Naive thymus-derived CD4-positive, alpha-beta T cell (primary cell): Measurements from ENCODE around the gene LCN1. TPM values are rescaled to one million over a fixed set of nuclear protein-coding genes. Genes with fewer than 3 reads are reported as not detected.
"Not testable (repeated sequence)": the region's sequence is repeated elsewhere in the genome, so short reads cannot be mapped to it uniquely, and the experiment has no call there.

Experiments used
- ATAC-seq: fragments of 150-1000 bp; cut with Tn5 transposase; 2 replicates; pipeline ENCODE4 v1.10.0; 2021; ENCODE audit warnings: mild to moderate bottlenecking, moderate library complexity
- CTCF ChIA-PET: fragments of 350-600 bp; sonication (Branson Sonifier 250); formaldehyde crosslinking; loops from one replicate; lab custom pipeline; 2021; ENCODE audit warnings: antibody characterized with exemption; lab: Charles Lee
- POLR2A ChIA-PET: fragments of 350-600 bp; sonication (Branson Sonifier 250); formaldehyde crosslinking; loops from one replicate; lab custom pipeline; 2021; ENCODE audit warnings: antibody characterized with exemption, inconsistent platforms; lab: Charles Lee
- DNase-seq, 9 donors: peaks; one replicate each; pipeline versions ENCODE4 v3.0.0 to v3.0.0-alpha.2; 2020 to 2022; ENCODE audit warnings: mixed read lengths in 1 of 9
- H3K27ac ChIP-seq: one replicate; pipeline ENCODE4 v1.7.0; 2013; ENCODE audit warnings: mild to moderate bottlenecking, low read depth, low read length, moderate library complexity
- H3K27me3 ChIP-seq, 2 donors: one replicate each; pipeline ENCODE4 v1.7.0; 2013; ENCODE audit warnings: low read length in 2 of 2, mild to moderate bottlenecking in 2 of 2, moderate library complexity in 2 of 2; ENCODE audit not compliant: control insufficient read depth in 2 of 2, insufficient read depth in 2 of 2
- H3K36me3 ChIP-seq, 3 experiments: 1 replicate in 2 of 3; 2 replicates in 1 of 3; pipeline ENCODE4 v1.7.0; 2013; ENCODE audit warnings: low read length in 3 of 3, mild to moderate bottlenecking in 3 of 3, moderate library complexity in 1 of 3; ENCODE audit not compliant: insufficient read depth in 3 of 3, control insufficient read depth in 2 of 3
- H3K4me1 ChIP-seq, 2 donors: one replicate each; pipeline ENCODE4 v1.7.0; 2013; ENCODE audit warnings: low read length in 2 of 2, mild to moderate bottlenecking in 2 of 2, moderate library complexity in 1 of 2; ENCODE audit not compliant: control insufficient read depth in 2 of 2, insufficient read depth in 2 of 2
- H3K4me3 ChIP-seq: 2 replicates; pipeline ENCODE4 v1.7.0; 2013; ENCODE audit warnings: mild to moderate bottlenecking, low read length
- H3K9me3 ChIP-seq, 3 experiments: 1 replicate in 2 of 3; 2 replicates in 1 of 3; pipeline ENCODE4 v1.7.0; 2013; ENCODE audit warnings: low read length in 3 of 3; ENCODE audit not compliant: control insufficient read depth in 2 of 3
- H3K27ac Mint-ChIP-seq, 9 donors: one replicate each; pipeline ENCODE4 v1.8.0; 2020 to 2022; ENCODE audit warnings: mixed read lengths in 9 of 9, mild to moderate bottlenecking in 8 of 9, moderate library complexity in 5 of 9, inconsistent platforms in 2 of 9
- H3K27me3 Mint-ChIP-seq, 5 donors: one replicate each; pipeline ENCODE4 v1.8.0; 2021 to 2022; ENCODE audit warnings: mixed read lengths in 5 of 5, mild to moderate bottlenecking in 1 of 5
- H3K36me3 Mint-ChIP-seq, 5 donors: one replicate each; pipeline ENCODE4 v1.8.0; 2020 to 2022; ENCODE audit warnings: mixed read lengths in 5 of 5, mild to moderate bottlenecking in 3 of 5, inconsistent platforms in 1 of 5
- H3K4me1 Mint-ChIP-seq, 7 donors: one replicate each; pipeline ENCODE4 v1.8.0; 2020 to 2022; ENCODE audit warnings: mixed read lengths in 7 of 7, mild to moderate bottlenecking in 3 of 7, inconsistent platforms in 1 of 7
- H3K4me3 Mint-ChIP-seq, 10 donors: one replicate each; pipeline ENCODE4 v1.8.0; 2020 to 2022; ENCODE audit warnings: mild to moderate bottlenecking in 10 of 10, mixed read lengths in 10 of 10, moderate library complexity in 6 of 10, inconsistent platforms in 2 of 10
- H3K9me3 Mint-ChIP-seq, 11 donors: one replicate each; pipeline ENCODE4 v1.8.0; 2020 to 2022; ENCODE audit warnings: mixed read lengths in 11 of 11, mild to moderate bottlenecking in 4 of 11, inconsistent platforms in 1 of 11, moderate library complexity in 1 of 11
- intact Hi-C, 2 donors: fragments of 100-400 bp; cut with micrococcal nuclease; formaldehyde crosslinking; loops; one replicate each; pipeline ENCODE4 v1.15.1; 2023
- polyA plus RNA-seq, 2 donors: library from polyadenylated mRNA; unstranded; fragments of 300-500 nt; fragmentation: Illumina TruSeq; gene quantifications; one replicate each; pipeline ENCODE4 v1.2.3, GENCODE V29; 2021
- total RNA-seq, 6 experiments: library from RNA in 5 of 6; stranded (reverse) in 5 of 6; gene quantifications; 1 replicate in 5 of 6; 2 replicates in 1 of 6; pipeline ENCODE4 v1.2.3 and lab custom pipeline; 2021 to 2026

Gene LCN1
- total and polyA plus RNA-seq, 7 experiments from 2014 or later, result not detected

DNA sequence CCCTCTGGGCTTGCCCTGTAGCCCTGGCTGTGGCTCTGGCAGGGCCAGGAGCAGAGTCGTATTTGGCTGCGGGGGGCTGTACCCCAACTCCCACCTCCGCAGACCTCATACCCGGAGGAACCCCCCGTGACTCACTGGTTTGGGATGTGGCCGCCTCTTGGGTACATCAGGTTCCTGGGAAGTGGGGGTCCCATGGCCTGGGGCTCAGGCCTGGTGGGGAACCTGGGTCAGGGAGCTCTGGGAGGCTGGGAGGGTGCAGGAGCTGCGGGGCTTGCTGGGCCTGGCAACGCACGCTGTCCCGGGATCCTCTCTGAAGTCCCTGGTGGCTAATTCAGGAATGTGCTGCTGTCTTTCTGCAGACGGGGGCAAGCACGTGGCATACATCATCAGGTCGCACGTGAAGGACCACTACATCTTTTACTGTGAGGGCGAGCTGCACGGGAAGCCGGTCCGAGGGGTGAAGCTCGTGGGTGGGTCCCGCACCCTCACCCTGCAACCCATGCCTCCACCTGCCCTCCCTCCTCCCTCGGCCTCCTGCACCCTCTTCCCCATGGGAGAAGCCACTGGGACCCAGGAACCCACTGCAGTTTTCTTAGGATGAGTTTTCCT, 2.4 kb downstream of the LCN1 start:
- no peak overlapping the region for H3K4me3 ChIP-seq
- no peaks in the 10 kb centered on the region for H3K9me3 Mint-ChIP-seq
- no peaks in the 10 kb centered on the region for H3K36me3 Mint-ChIP-seq
- no peak overlapping the region for H3K27ac Mint-ChIP-seq
- DNase-seq (no peak), ATAC-seq (no peak)
- H3K4me1 Mint-ChIP-seq, result peaks cover 0 to under 1% (median 0%) of the 10 kb centered on the region in 7 donors
- H3K27me3 Mint-ChIP-seq, result peaks cover 0 to 11% (median 5%) of the 10 kb centered on the region in 5 donors
- ChIA-PET POLR2A (no interaction called here), CTCF (no interaction called here)
- no peak overlapping the region for H3K4me3 Mint-ChIP-seq
- H3K27me3 ChIP-seq, result no peaks in the 10 kb centered on the region
- intact Hi-C loops, result no loop called here
- H3K4me1 ChIP-seq, result no peaks in the 10 kb centered on the region
- no peak overlapping the region for H3K27ac ChIP-seq
- H3K9me3 ChIP-seq, result no peaks in the 10 kb centered on the region
- H3K36me3 ChIP-seq, result no peaks in the 10 kb centered on the region

DNA sequence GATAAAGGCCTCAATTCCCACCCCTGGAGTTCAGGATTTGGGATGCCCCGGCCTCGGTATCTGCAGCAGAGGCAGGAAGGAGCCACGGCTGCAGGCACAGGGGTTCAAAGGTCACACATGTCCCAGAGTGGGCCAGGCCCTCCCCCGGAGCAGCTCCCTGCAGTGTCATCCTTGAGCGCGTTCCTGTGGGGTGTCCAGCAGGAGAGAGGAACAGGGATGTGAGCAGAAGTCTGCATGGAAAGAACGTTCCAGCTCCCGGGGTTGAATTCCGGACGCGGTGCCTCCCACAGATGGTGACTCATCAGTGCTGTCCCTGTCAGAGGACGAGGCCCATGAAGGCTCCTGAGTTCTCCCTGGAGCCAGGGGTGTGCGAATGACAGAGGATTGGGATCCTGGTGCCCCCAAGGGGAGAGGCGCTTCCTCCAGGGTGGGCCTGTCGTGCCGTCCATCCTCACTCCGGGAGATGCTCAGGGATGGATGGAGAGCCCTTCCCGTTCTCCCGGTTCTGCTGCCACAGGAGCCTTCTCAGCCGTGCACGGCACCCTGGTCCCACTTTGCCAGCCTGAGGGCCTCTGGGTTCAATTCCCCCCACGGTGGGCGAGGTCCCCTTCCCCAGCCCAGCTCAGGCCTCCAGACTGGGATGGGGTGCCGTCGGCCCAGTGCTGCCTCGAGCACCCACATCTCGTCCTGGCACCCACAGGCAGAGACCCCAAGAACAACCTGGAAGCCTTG, 3.1 kb downstream of the LCN1 start:
- Mint-ChIP-seq H3K9me3 (no peaks in the 10 kb centered on the region), H3K27ac (no peak overlapping the region), H3K4me1 (peaks cover 0 to 2% (median 0%) of the 10 kb centered on the region in 7 donors), H3K36me3 (no peaks in the 10 kb centered on the region), H3K4me3 (no peak overlapping the region), H3K27me3 (peaks cover 0 to 10% (median 2%) of the 10 kb centered on the region in 5 donors)
- Histone ChIP-seq H3K9me3 (no peaks in the 10 kb centered on the region), H3K27ac (no peak overlapping the region), H3K36me3 (no peaks in the 10 kb centered on the region), H3K4me3 (no peak overlapping the region), H3K4me1 (no peaks in the 10 kb centered on the region), H3K27me3 (no peaks in the 10 kb centered on the region)
- ChIA-PET CTCF (no interaction called here), POLR2A (no interaction called here)
- intact Hi-C loops, result no loop called here
- DNase-seq (no peak), ATAC-seq (no peak)

DNA sequence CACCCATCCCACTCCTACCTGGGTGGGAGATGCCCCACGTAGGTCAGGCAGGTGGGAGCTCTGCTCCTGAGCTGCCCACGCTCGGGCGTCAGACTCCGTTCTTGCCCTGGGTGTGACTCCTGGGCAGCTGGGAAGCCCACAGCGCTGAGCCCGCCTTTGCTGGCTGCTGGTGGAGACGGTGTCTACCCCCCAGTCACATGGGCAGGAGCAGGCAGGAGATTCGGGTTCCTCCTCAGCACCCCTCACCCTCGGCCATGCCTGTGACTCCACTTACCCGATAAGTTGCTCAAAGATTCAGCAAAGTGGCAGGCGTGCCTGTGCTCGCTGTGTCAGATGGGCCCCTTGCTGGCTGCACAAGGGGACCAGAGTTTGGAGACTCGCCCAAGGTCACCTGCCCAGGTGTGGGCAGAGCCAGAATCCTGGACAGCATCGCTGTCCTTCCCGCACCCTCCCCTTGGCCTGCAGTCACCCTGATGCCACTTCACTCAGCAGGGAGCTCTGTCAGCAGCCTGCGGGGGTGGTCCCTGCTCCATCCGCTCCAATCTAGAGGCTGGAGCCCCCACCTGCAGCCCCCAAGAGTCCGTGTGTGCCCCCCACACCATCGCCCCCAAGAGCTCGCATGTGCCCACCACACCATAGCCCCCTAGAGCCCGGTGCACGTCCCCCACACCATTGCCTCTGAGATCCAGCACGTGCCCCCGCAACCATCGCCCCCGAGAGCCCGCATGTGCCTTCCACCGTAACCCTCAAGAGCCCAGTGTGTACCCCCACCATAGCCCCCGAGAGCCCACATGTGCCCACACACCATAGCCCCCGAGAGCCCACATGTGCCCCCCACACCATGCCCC, 4.2 kb downstream of the LCN1 start:
- Histone ChIP-seq H3K27me3 (no peaks in the 10 kb centered on the region), H3K4me3 (no peak overlapping the region), H3K4me1 (no peaks in the 10 kb centered on the region), H3K27ac (no peak overlapping the region), H3K36me3 (no peaks in the 10 kb centered on the region), H3K9me3 (no peaks in the 10 kb centered on the region)
- Mint-ChIP-seq H3K4me3 (no peak overlapping the region), H3K9me3 (no peaks in the 10 kb centered on the region), H3K4me1 (peaks cover 0 to 2% (median 0%) of the 10 kb centered on the region in 7 donors), H3K36me3 (no peaks in the 10 kb centered on the region), H3K27ac (no peak overlapping the region), H3K27me3 (peaks cover 0 to 6% (median 4%) of the 10 kb centered on the region in 5 donors)
- intact Hi-C loops, result no loop called here
- ATAC-seq (no peak), DNase-seq (no peak)
- ChIA-PET CTCF (no interaction called here), POLR2A (no interaction called here)

DNA sequence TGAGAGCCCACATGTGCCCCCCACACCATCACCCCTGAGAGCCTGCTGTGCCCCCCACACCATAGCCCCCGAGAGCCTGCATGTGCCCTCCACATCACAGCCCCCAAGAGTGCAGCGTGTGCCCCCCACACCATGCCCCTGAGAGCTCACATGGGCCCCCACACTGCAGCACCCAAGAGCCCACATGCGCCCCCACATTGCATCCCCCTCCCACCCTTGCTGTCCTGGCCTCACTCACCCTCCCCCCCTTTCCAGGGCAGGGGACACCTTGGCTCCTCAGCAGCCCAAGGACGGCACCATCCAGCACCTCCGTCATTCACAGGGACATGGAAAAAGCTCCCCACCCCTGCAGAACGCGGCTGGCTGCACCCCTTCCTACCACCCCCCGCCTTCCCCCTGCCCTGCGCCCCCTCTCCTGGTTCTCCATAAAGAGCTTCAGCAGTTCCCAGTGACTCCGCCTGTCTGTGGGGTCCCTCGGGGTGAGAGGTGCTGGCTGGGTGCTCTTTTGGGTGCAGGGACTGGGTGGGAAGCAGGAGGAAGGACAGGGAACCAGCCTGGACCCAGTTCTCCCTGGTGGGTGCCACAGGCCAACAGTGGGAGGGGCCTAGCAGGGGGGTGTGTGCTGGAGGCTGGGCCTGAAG, 5.0 kb downstream of the LCN1 start:
- POLR2A ChIA-PET, result no interaction called here
- H3K4me1 ChIP-seq, result no peaks in the 10 kb centered on the region
- ATAC-seq (no peak), DNase-seq (no peak)
- Mint-ChIP-seq H3K27ac (no peak overlapping the region), H3K4me3 (no peak overlapping the region), H3K27me3 (peaks cover 0 to 12% (median under 1%) of the 10 kb centered on the region in 5 donors), H3K36me3 (no peaks in the 10 kb centered on the region), H3K4me1 (peaks cover 0 to 2% (median 0%) of the 10 kb centered on the region in 7 donors), H3K9me3 (no peaks in the 10 kb centered on the region)
- CTCF ChIA-PET, result no interaction called here
- H3K27me3 ChIP-seq, result no peaks in the 10 kb centered on the region
- H3K36me3 ChIP-seq, result no peaks in the 10 kb centered on the region
- intact Hi-C loops, result no loop called here
- no peak overlapping the region for H3K4me3 ChIP-seq
- H3K9me3 ChIP-seq, result no peaks in the 10 kb centered on the region
- no peak overlapping the region for H3K27ac ChIP-seq

DNA sequence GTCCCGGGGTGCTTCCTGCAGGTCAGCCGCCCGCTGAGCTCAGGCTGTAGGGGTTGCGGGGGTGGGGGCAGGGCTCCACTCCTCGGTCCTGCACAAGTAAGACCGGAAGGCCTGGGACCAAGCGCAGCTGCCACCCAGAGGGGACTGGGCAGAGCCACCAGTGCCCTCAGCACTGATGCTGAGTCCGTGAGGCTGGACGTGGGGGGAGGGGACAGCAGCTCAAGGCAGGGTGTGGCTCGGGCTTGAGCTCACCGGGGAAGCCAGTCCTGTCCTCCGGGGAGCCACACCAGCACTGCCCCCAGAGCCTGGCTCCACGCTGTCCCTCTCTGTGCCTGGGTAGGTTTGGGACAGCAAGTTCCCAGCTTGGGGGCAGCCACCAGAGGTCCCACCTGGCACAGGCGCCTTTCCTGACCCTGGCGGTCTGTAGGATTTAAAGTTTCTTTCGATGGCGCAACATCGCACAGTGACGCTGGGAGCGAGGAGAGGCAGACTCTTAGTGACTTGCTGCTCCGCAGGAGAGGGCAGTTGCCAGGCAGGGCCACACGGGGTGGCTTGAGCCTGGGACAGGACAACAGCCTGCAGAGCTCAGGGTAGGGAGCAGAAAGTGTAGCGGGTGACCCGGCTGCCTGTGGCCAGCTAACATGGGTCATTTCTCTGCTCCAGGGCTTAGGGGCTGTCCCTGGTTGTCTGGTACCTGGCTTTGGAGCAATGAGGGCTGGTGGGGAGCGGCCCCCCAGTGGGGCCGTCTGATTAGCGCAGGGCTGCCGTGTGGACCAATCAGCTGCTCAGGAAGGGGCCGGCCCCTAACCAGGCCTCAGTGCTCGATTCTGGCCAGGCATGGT, 5.7 kb downstream of the LCN1 start:
- Histone ChIP-seq H3K4me1 (no peaks in the 10 kb centered on the region), H3K36me3 (no peaks in the 10 kb centered on the region), H3K9me3 (no peaks in the 10 kb centered on the region), H3K27ac (no peak overlapping the region), H3K4me3 (no peak overlapping the region), H3K27me3 (no peaks in the 10 kb centered on the region)
- Mint-ChIP-seq H3K27ac (no peak overlapping the region), H3K4me1 (peaks cover 0 to 2% (median 0%) of the 10 kb centered on the region in 7 donors), H3K4me3 (no peak overlapping the region), H3K36me3 (no peaks in the 10 kb centered on the region), H3K27me3 (peaks cover 0 to 16% (median 7%) of the 10 kb centered on the region in 5 donors), H3K9me3 (no peaks in the 10 kb centered on the region)
- DNase-seq (no peak), ATAC-seq (no peak)
- intact Hi-C loops, result no loop called here
- ChIA-PET CTCF (no interaction called here), POLR2A (no interaction called here)

DNA sequence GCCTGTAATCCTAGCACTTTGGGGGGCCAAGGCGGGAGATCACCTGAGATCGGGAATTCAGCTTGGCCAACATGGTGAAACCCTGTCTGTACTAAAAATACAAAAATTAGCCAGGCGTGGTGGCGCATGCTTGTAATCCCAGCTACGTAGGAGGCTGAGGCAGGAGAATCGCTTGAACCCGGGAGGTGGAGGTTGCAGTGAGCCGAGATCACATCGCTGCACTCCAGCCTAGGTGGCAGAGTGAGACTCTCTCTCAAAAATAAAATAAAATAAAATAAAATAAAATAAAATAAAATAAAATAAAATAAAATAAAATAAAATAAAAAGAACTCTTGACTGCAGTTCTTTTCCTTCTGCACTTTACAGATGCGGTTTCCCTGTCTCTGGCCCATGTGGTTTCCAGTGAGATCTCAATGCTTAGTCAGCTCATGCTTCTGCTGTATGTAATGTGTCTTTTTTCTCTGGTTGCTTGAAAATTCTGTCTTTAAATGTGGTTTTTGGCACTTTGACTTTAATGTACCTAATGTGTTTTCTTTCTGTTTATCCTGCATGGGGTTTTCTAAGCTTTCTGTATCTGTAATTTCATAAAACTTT, 7.7 kb downstream of the LCN1 start:
- peaks cover 0 to 17% (median 9%) of the 10 kb centered on the region in 5 donors for H3K27me3 Mint-ChIP-seq
- H3K27ac ChIP-seq, H3K36me3 Mint-ChIP-seq, DNase-seq, H3K27ac Mint-ChIP-seq, H3K9me3 Mint-ChIP-seq, H3K4me1 ChIP-seq, CTCF ChIA-PET, H3K4me3 Mint-ChIP-seq, H3K4me3 ChIP-seq, H3K36me3 ChIP-seq, H3K4me1 Mint-ChIP-seq, H3K9me3 ChIP-seq, POLR2A ChIA-PET, intact Hi-C loops, ATAC-seq, H3K27me3 ChIP-seq: not testable (repeated sequence)
